K562 (cell line): ENCODE measurements around the gene ZBTB24. TPM values are rescaled to one million over a fixed set of nuclear protein-coding genes. Genes with fewer than 3 reads are reported as not detected.

Experiments used
- COPS2 ChIP-seq: fragments of 450-650 bp; conservative IDR thresholded peaks from 2 replicates; pipeline ENCODE4 v1.6.1; 2016; ENCODE audit warnings: mild to moderate bottlenecking, moderate library complexity
- CREB1 ChIP-seq, 2 experiments: sonication (generic) in 1 of 2; formaldehyde crosslinking in 1 of 2; IDR thresholded peaks; 2 replicates each; pipeline versions ENCODE4 v1.6.1 to v1.8.0; 2012 to 2022; ENCODE audit warnings: inconsistent platforms in 1 of 2, mild to moderate bottlenecking in 1 of 2, missing genetic modification reagents in 1 of 2, moderate library complexity in 1 of 2
- CTBP1 ChIP-seq: fragments of 450-650 bp; IDR thresholded peaks from 2 replicates; pipeline ENCODE4 v1.6.1; 2016; ENCODE audit warnings: borderline replicate concordance
- CTCF ChIP-seq, 3 experiments: IDR thresholded peaks in 2 of 3; conservative IDR thresholded peaks in 1 of 3; 2 replicates each; pipeline ENCODE4 v1.5.1; 2011 to 2012; ENCODE audit warnings: low read length in 3 of 3, mild to moderate bottlenecking in 3 of 3, control low read depth in 2 of 3, improper control_type of control experiment in 1 of 3, inconsistent platforms in 1 of 3, low read depth in 1 of 3, mixed read lengths in 1 of 3, moderate library complexity in 1 of 3; ENCODE audit not compliant: insufficient read depth in 2 of 3
- ELK1 ChIP-seq: sonication (generic); formaldehyde crosslinking; IDR thresholded peaks from 2 replicates; pipeline ENCODE4 v1.8.1; 2022; ENCODE audit warnings: missing genetic modification reagents
- ERF ChIP-seq: fragments of 450-650 bp; formaldehyde crosslinking; IDR thresholded peaks from 2 replicates; pipeline ENCODE4 v1.4.0; 2020; ENCODE audit warnings: mild to moderate bottlenecking, mixed read lengths
- FOS ChIP-seq: IDR thresholded peaks from 3 replicates; pipeline ENCODE4 v1.6.1; 2011; ENCODE audit not compliant: insufficient read length; ENCODE audit errors: extremely low read depth
- GTF2A2 ChIP-seq: IDR thresholded peaks from 2 replicates; pipeline ENCODE4 v1.6.1; 2016; ENCODE audit warnings: mild to moderate bottlenecking, missing genetic modification characterization, missing compliant biosample characterization
- HCFC1 ChIP-seq: IDR thresholded peaks from 2 replicates; pipeline ENCODE4 v1.6.1; 2012; ENCODE audit warnings: low read depth, low read length, improper control_type of control experiment
- HDAC1 ChIP-seq, 2 experiments: fragments of 450-650 bp; IDR thresholded peaks; 2 replicates each; pipeline ENCODE4 v1.6.1; 2016 to 2017; ENCODE audit warnings: inconsistent platforms in 1 of 2, mild to moderate bottlenecking in 1 of 2, moderate library complexity in 1 of 2
- HIVEP1 ChIP-seq: fragments of 250-450 bp; sonication (Bioruptor Pico); IDR thresholded peaks from 2 replicates; pipeline ENCODE4 v1.4.0; 2020; ENCODE audit warnings: mild to moderate bottlenecking
- MECOM ChIP-seq: fragments of 250-450 bp; sonication (Bioruptor Pico); IDR thresholded peaks from 2 replicates; pipeline ENCODE4 v1.8.0; 2022; ENCODE audit warnings: inconsistent platforms
- MNT ChIP-seq, 2 experiments: fragments of 450-650 bp; conservative IDR thresholded peaks; 2 replicates each; pipeline ENCODE4 v1.6.1; 2017; ENCODE audit warnings: mild to moderate bottlenecking in 2 of 2, moderate library complexity in 2 of 2
- NR1H2 ChIP-seq: sonication (generic); formaldehyde crosslinking; IDR thresholded peaks from 2 replicates; pipeline ENCODE4 v1.4.0; 2020; ENCODE audit warnings: mild to moderate bottlenecking, missing genetic modification reagents
- NR2C1 ChIP-seq, 2 experiments: fragments of 450-650 bp; IDR thresholded peaks; 2 replicates each; pipeline ENCODE4 v1.6.1; 2017; ENCODE audit warnings: mild to moderate bottlenecking in 2 of 2, antibody characterized with exemption in 1 of 2, inconsistent platforms in 1 of 2, missing compliant biosample characterization in 1 of 2, missing genetic modification characterization in 1 of 2
- POLR2G ChIP-seq: fragments of 200-400 bp; formaldehyde crosslinking; IDR thresholded peaks from 2 replicates; pipeline ENCODE4 v1.6.1; 2017; ENCODE audit warnings: low read depth, mild to moderate bottlenecking, antibody characterized with exemption, low read length, moderate library complexity
- RCOR1 ChIP-seq, 2 experiments: IDR thresholded peaks; 2 replicates each; pipeline ENCODE4 v1.6.1; 2012; ENCODE audit warnings: low read depth in 2 of 2, low read length in 2 of 2, borderline replicate concordance in 1 of 2, improper control_type of control experiment in 1 of 2
- ZHX1 ChIP-seq: fragments of 150-350 bp; conservative IDR thresholded peaks from 2 replicates; pipeline ENCODE4 v1.6.1; 2014; ENCODE audit warnings: low read length
- ZKSCAN8 ChIP-seq: fragments of 200-800 bp; sonication (Bioruptor generic); IDR thresholded peaks from 2 replicates; pipeline ENCODE4 v1.6.1; 2016; ENCODE audit warnings: missing genetic modification characterization, missing compliant biosample characterization
- polyA plus RNA-seq, 8 experiments: library from polyadenylated mRNA; depleted of rRNA in 4 of 8; stranded (reverse) in 5 of 8; unstranded in 3 of 8; fragments of >200 nt; fragmentation: Nextera tagmentation in 2 of 8; fragmentation: Illumina TruSeq in 1 of 8; extraction: Ambion mirVana in 2 of 8; extraction: Trizol in 1 of 8; gene quantifications; 2 replicates each; pipeline versions ENCODE4 v1.2.1 to v1.2.3, GENCODE V29; 2011 to 2014; ENCODE audit warnings: inconsistent platforms in 1 of 8, missing spikeins in 1 of 8
- total RNA-seq, 7 experiments: library from RNA; depleted of rRNA in 6 of 7; stranded (reverse); fragments of >200 nt in 6 of 7; fragmentation: Illumina TruSeq in 2 of 7; extraction: Trizol in 2 of 7; gene quantifications; 2 replicates each; pipeline versions ENCODE4 v1.2.1 to v1.2.3, GENCODE V29; 2011 to 2021; ENCODE audit warnings: low replicate concordance in 1 of 7

The ZBTB24 gene
- total and polyA plus RNA-seq, 9 of the 15 experiments (the other 6 are each of a cell fraction or from before 2014, with no cell fraction given) = 2.0 to 16.7 (median 8.3) TPM

GRCh38 chr6:109455437-109456110, 27.4 kb downstream of the ZBTB24 start, which contains the start of gene MICAL1 (continued):
- TF ChIP-seq CTCF (IDR thresholded peaks at IDR 0.05 in 2 of 3, conservative IDR thresholded peaks at IDR 0.05 in 1 of 3; ENCODE audit: insufficient read depth in 2 of 3, low read depth in 1 of 3, low read length in 3 of 3) (peak; percentile 41 to 70 (median 42); a peak in 5 of 6 replicates), ZHX1 (no peak), CREB1 (IDR thresholded peaks at IDR 0.05) (no peak), CREB1 (CRISPR knock-in tag; IDR thresholded peaks at IDR 0.05) (peak; percentile 32; the same call in 1 of the 2 replicates), GTF2A2 (tag) (no peak), ZKSCAN8 (CRISPR knock-in tag) (no peak), POLR2G (peak; percentile 80), NR1H2 (CRISPR knock-in tag) (no peak), MNT (conservative IDR thresholded peaks at IDR 0.05) (peak in 1 of 2 experiments; percentile 61; a peak in 1 of 4 replicates), HCFC1 (no peak), HDAC1 (IDR thresholded peaks at IDR 0.05) (0 out of 4 replicates have a peak, but pooled peaks of 1 of the 2 experiments have one; percentile 18), MECOM (no peak), CTBP1 (peak; percentile 62; the same call in 1 of the 2 replicates), RCOR1 (IDR thresholded peaks at IDR 0.05; ENCODE audit: borderline replicate concordance in 1 of 2, low read depth in 2 of 2, low read length in 2 of 2) (0 out of 4 replicates have a peak, but pooled peaks of 1 of the 2 experiments have one; percentile 20), COPS2 (no peak), FOS (no peak), ERF (CRISPR knock-in tag) (no peak), ELK1 (no peak), HIVEP1 (CRISPR knock-in tag) (no peak), NR2C1 (IDR thresholded peaks at IDR 0.05) (no peak), NR2C1 (tag; IDR thresholded peaks at IDR 0.05) (no peak)
